NCI-H2171 treated with DMSO at 0.1 percent for 48 hours (cell line): Measurements from ENCODE around the gene GNA12.

ENCODE experiments used
- DNase-seq: peaks from one replicate; lab custom pipeline; 2025; lab: John Stamatoyannopoulos, UW

The GNA12 gene, protein sequence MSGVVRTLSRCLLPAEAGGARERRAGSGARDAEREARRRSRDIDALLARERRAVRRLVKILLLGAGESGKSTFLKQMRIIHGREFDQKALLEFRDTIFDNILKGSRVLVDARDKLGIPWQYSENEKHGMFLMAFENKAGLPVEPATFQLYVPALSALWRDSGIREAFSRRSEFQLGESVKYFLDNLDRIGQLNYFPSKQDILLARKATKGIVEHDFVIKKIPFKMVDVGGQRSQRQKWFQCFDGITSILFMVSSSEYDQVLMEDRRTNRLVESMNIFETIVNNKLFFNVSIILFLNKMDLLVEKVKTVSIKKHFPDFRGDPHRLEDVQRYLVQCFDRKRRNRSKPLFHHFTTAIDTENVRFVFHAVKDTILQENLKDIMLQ

DNA sequence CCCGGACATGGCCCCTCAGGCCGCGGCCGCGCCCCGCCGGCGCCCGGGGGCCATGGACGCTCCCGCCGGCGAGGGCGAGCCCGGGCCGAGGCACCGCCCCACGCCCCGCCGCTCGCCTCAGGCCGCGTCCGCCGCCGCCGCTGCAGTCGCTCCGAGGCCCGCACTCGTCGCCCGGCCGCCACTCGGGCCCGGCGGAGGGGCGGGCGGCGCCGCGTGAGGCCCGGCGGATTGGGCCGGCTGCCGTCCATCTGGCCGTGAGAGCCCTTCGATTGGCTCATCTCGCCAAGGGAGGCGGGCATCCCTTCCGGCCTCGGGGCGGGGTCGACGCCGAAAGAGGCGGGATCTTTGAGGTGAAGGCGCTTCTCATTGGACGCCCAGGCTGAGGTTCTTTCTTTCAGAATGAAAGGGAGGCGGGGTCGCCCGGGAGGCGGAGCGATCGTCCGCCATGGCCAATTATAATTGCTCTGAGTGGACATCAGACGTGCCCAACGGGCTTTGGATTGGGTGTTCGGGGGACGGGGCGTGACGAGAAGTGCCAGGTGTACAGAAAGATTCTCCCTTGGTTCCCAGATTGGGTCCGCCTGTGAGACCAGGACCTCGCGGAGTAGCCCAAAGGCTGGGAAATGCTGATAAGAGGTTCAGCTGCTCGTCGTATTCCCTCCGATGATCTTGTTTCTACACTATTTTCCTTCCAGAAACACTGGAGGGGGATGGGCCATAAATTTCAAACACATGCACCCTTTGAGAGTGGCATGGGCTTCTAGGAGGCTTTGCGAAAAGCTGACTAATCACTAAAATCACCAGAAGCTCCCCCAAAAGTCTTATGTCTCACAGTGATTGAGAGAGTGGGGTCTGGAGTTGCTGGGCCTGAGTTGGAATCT lies at the start of gene GNA12:
TSS of gene GNA12 (minus strand) at position 156 of the 881 bp plus-strand sequence. CDS start at position 9, 147 bp downstream.
- peak; percentile 97 for DNase-seq

DNA sequence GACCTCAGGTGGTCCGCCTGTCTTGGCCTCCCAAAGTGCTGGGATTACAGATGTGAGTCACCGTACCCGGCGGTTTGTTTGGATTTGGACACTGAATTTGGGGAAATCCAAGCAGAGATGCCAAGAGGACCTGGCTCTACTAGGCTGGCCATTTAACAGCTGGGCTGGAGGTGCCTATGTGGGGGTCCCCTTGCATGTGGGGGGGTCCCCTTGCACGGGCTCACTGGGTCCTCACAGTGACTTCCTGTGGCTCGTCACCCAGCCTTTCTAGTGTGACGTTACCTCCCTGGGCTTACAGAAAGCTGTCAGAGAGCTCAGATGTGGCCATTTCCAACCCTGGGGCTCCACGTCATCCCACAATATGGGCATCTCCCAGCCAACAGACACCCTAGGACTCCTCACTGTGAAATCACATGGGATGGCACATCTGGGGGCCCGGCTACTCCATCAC lies 49.3 kb upstream of the GNA12 start:
- no peak for DNase-seq

DNA sequence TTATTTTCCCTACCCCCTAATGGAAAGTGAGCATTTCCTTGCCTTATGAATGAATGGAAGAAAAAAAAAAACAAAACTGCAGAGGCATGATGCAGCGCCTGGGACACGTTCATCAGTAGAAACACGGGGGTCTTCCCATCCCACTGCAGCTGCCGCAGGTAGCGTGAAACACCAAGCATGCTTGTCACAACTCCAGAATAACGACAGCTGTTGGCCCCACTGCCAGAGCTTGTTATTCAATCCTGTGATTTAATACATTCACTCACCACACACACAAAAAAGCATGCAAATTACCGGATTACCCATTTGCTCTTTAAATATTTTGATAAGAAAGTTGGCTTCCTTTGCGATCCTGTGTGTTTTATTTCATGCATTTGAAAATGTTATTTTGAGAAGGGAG lies 48.4 kb upstream of the GNA12 start:
- DNase-seq, result peak; percentile 91

DNA sequence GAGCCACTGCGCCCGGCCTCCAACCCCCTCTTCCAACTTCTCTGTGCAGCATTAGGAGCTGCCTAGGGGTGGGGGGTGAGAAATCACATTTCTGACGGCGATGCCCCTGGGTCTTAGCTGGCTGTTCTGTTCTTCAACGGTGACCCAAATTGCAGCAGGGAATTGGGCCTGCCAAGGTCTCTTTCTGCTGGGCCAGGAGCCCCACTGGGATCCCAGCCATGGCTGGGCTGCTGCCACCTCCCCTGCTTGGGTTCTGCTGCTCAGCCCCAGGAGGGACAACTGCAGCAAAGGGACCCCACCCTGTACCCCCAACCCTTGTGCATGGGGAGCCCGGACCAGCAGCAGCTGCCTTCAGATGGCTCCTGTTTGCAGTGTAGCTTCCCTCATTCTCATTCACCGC lies 43.7 kb upstream of the GNA12 start:
- no peak for DNase-seq

DNA sequence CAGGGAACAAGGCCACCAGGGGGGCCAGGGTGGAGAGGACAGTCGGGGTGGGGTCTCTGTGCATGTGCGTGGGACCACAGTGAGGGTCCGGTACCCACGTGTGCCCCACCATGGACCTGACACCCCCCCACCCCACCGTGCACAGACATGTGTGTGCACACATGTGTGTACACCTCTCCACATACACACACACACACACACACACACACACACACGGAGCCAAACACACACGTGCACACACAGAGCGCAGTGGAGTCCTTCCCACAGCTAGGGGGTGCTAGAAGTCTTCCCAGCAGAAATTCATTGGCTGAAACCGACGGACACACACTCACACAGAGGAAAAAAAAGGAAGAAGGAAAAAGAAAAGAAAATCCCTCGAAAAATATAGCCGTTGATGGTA lies 42.8 kb upstream of the GNA12 start:
- DNase-seq, result peak; percentile 92

DNA sequence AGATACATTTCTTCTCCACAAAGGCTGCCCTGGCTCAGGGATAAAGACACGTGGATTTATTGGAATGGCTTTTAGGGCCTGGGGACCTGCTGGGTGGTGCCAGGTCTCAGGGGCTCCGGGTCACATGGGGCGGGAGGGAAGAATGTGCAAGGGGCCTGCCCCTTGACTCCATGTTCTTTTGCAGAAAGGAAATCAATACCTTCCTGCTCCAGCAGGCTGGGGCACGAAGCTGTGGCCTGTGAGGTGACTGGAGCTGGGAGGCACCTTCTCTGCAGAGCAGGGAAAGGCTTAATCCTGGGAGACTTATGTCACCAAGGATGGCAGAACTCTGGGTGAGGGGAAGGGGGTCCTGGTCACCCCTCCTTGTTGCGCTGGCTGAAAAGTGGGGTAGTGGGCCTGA lies 42.3 kb upstream of the GNA12 start:
- DNase-seq, result peak; percentile 35

DNA sequence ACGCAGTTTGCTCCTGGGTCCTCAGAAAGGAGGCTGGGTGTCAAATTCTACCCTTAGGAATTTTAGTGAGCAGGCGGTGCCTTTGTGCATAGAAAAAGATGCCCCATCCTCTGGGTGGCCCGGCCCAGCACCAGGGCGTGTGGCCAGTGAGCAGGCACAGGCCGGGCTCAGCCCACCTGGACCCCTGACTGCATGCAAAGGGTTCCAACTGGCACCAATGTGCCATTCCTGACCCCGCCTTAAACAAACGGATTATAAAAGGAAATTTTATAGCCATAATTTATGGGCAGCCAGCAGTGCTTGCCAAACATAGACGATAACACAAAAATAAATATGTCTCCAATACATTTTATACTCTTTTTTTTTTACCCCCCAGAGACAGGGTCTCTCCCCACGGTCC lies 40.1 kb upstream of the GNA12 start:
- no peak for DNase-seq

DNA sequence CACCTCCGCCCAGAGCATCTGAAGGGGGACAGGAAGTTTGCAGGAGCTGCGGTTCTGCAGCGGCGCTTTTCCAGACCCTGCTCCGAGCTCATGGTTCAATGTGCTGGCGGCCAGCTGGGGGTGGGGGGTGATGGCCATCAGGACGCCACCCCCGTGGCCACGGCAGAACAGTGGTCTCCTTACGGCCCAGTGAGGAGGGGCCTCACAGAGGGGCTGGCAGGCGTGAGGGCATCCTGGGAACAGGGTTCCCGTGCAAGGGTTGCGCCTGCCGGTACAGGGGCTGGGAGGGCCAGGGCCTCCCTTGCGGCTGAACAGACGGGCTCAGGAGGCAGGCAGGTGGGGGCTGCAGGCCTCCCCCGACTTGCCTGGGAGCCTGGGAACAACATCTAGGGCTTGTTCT lies 39.0 kb upstream of the GNA12 start:
- DNase-seq, result no peak

DNA sequence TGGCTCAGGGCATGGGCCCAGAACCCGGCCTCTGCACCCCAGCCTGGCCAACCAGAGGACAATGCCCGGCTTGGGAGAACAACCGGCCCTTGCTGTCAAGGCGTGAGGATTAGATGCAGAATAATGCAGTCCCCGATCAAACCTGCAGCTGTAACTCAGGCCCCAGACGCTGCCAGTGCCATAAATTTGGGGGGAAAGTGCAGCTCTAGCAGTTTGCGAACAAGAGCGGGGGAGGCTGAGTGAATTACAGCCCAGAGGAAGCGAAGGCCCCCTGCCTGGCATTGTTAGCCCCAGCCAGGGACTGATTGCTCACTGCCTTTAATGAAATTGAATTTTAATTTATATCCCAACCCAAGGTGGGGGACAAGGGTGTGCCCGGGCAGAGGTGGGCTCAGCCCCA lies 38.0 kb upstream of the GNA12 start:
- no peak for DNase-seq

DNA sequence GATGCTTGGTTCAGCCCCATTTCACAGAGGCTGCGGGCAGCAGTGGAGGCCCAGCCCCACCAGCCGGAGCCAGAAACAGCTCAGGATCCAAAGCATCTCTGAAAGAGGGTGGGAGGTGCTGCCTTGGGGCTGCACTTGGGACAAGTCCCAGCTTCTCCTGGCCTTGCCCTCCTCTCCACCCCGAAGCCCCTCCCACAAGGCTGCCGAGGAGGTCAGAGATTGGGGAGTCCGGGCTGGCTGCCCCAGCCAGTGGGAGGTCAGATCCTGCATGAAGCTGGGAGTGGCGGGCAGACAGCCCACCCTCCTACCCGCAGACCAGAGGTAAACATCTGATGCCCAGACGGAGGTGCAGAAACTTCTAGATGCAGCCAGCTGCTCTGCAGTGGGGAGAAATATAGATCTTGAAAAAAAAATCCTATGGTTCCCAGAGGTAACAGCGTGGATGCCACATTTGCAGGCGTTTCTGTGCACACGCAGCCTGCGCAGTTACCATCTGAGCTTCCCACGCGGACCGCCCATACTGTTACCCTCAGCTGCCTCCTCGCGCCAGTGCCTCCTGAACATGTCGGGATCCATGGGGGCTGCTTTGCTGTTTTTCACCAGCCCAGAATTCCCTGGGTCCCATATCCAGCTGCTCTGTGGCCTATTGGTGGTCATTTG lies 36.9 kb upstream of the GNA12 start:
- no peak for DNase-seq

DNA sequence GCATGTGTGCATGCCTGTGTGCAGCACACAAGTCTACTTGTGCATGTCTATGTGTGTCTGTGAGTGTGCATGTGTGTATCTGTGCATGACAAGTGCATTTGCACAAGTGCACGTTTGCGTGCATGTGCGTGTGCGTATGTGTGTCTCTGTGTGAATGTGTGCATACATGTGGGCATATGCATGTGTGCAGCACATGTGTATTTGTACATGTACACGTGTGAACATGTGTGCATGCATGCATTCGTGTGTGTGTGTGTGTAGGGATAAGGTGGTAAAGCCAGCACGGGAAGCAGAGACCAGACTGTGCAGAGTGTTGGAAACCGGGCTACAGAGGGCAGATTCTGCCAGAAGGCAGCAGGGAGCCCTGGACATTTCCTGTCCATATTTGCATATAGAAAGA lies 35.9 kb upstream of the GNA12 start:
- DNase-seq, result no peak

DNA sequence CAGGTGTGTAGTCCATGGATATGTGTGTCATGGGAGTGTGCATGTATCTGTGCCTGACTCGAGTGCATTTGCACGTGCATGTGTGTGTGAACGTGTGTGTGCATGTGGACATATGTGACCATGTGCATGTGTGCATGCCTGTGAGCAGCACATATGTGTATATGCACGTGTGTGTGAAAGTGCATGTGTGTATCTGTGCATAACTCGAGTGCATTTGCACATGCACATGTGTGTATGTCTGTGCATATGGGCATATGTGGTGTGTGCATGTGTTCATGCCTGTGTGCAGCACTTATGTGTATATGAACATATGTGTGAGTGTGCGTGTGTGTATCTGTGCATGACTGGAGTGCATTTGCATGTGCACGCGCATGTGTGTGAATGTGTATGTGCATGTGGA lies 35.2 kb upstream of the GNA12 start:
- DNase-seq, result no peak

DNA sequence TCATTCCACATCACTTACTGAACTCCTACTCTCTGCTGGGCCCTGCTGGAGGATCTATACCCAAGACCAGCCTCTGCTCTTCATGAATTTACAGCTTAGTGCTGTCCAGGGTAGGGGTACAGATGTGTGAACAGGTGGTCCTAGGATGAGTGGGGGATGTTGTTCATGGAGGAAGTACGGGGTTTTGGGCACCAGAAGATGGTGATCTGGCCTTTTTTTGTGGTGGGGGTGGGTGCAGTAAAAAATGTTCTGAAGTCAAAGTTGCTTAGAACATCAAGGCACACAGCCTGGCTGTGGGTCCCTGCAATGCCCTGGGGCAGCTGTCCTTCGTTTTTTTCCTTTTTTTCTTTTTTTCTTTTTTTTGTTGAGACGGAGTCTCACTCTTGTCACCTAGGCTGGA lies 34.2 kb upstream of the GNA12 start:
- peak; percentile 17 for DNase-seq

DNA sequence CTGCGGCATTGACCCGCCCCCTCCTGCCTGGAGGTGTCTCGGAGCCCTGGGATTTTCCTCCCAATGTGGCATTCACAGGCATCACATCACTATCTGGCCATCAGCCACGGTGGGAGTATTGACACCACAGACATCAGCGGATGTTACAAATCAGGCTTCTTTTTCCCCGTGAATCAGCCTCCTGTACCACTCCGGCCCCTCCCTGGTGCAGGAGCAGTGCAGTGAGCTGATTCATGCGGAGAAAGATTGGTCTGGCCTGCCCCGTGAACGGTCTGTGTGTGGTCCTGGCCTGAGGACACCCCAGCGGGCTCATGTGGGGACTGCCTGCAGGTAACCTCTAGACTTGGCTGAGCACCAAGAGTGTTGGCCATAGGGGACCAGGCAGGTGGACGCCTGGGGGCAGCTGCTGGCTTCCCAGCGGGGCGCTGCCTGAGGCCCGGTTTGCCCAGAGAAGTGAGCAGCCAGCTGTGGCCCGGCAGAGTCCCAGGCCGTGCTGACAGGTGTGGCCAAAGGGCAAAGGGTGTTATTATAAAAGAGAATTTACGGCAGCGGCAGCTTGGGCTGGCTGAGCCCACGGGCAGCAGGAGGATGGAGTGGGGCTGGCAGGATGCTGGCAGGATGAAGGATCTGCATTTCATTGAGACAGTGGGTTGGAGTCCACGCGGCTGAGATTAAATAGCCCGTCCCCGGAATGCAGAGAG lies 32.1 kb upstream of the GNA12 start:
- DNase-seq, result no peak

DNA sequence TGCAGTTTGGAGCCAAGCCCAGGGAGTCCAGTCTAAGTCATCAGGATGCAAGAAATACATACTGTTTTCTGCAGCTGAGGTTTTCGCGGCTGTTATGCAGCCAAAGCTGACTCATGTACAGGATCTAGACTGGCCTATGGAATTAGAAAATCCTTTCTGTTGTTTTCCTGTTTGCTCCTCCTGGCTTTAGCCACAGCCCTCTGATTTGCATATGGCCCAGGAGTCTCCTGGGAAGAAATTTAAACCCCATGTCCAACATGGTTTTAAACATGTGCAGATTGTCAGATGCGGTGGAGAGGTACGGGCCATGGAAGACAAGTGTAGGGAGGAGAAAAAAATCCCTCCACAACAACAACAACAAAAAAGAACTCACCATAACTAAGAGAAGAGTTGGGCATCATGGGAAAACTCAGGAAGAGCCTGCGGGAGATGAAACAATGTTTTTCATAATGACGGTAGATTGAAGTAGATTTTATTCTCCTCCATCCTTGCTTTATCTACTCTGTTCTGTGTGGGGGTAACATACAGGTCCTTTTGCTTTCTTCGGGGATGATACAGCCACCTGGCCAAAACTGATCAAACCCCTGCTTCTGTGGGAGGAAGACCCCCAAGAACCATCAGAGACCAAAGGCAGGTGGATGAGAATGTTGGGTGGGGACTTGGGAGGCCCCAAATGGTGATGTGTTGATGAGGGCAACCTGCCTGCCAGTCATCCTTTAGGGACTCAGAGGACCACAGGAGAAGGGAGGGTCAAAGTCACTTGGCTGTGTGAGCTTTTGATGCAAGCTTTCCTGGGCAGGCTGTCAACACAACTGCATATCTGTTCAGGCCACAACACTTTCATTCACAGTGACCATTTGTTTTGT lies 29.8 kb upstream of the GNA12 start:
- DNase-seq, result peak; percentile 45

DNA sequence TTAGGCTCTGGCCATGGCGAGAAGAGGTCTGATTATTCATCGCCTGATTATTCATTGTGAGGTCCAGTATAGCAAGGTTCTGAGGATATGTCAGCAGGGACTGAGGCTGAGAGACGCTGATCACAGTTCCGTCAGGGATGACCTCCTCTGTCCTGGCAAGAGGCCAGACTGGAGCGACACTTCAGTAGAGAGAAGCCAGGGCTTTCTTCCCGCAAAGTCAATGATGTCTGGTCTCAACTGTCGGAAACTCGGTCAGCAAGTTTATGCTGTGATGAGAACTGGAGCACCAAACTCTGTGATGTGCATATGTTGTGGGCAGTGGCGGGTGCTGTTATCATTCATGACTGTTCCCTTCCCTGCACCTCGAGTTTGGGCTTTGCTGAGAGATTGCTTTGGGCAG lies 29.0 kb upstream of the GNA12 start:
- DNase-seq, result no peak

DNA sequence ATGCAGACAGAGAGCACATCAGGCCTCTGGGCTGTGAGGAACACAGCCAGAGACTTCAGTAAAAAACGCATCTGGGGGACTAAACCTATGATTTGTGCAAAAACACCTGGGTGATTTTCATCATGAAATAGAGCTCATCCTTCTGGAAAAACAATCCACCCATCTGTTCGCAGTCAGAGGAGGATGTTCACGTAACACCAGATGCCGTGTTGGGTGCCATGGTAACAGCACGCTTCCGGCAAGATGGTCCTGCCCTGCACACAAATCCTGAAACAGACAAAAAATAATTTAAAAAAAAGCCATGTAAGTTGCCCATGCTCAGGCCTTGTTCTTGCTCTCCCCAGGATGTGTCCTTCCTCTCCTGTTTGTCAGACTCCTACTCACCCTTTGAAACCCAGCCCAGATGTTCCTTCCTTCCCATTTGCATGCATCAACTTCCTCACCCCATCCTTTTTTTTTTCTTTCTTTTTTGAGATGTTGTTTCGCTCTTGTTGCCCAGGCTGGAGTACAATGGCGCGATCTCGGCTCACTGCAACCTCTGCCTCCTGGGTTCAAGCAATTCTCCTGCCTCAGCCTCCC lies 28.3 kb upstream of the GNA12 start:
- peak; percentile 98 for DNase-seq

DNA sequence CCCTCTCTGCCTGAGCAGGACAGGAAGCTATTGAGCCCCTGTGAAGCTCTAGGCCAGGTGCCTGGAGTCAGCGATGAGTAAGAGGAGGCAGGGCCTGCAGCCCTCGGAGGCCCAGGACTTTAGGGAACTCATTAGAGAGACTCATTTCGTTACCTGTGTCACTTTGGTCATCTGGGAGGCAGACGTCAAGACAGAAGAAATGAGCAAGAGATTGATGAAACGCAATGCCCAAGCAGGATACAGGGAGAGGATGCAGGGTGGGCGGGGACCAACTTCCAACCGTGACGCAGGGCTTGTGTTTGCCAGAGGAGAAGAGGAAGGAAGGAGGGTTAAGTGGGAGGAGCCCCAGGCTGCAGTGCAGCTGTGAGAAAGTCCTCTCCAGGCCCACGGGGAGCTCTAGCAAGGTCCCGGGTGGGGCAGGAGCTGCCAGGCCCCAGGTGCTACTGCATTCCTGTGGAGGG lies 26.4 kb upstream of the GNA12 start:
- DNase-seq, result no peak

DNA sequence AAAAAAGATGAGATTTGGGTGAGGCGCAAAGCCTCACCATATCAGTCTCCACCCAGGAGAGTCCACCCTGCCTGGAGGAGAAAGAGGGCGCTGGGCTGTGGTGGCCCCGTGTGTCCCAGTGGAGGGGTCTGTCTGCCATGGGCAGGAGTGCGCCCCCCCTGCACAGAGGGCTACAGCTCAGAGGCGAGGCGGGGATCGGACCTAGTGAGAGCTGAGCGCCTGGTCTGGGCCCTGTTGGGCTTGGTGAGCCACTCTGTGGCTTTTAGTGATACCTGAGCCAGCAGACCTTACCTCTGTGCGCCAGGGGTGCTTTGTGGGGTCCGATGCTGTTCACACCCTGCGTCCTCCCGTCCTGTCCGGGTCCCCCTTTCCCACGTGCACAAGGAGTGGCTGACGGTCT lies 25.9 kb upstream of the GNA12 start:
- DNase-seq, result no peak

DNA sequence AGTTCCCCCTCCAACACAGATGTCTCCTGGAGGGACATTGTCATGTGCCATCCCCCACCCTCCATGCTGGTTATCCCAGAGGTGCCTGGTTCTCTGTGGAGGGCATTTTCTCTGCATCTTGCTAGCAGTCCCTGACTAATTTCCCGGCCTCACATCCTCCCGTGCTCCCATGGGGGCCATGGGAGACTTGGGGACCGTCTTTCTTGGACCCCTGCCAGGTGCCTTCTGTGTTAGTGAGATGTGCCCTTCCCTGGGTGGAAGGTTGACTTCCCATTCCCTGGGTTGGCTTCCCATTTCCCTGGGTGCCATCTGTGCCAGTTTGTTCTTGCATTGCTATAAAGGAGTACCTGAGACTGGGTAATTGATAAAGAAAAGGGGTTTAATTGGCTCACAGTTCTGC lies 22.5 kb upstream of the GNA12 start:
- DNase-seq, result peak; percentile 74
